Esophagus squamous epithelium (tissue), 5 donors: ENCODE data around the gene GPC6. TPM values are rescaled to one million over a fixed set of nuclear protein-coding genes. Genes with fewer than 3 reads are reported as not detected.

Experiments
- DNase-seq: peaks from one replicate; lab custom pipeline; 2025; lab: John Stamatoyannopoulos, UW
- H3K27ac ChIP-seq, 4 donors: fragments of 200-600 bp; sonication (generic); one replicate each; pipeline ENCODE4 v1.5.1; 2016 to 2019; ENCODE audit warnings: mild to moderate bottlenecking in 1 of 4
- H3K27me3 ChIP-seq, 4 donors: fragments of 200-600 bp; sonication (generic); 1 replicate in 3 of 4; 2 replicates in 1 of 4; pipeline versions ENCODE4 v1.5.1 to v1.6.0; 2017 to 2021; ENCODE audit warnings: antibody characterized with exemption in 1 of 4
- H3K36me3 ChIP-seq, 3 donors: fragments of 200-600 bp; sonication (generic); one replicate each; pipeline ENCODE4 v1.5.1; 2016 to 2019
- H3K4me1 ChIP-seq, 3 donors: fragments of 200-600 bp; sonication (generic); one replicate each; pipeline ENCODE4 v1.5.1; 2017 to 2019
- H3K4me3 ChIP-seq, 4 donors: fragments of 200-600 bp; sonication (generic); 1 replicate in 3 of 4; 2 replicates in 1 of 4; pipeline ENCODE4 v1.5.1; 2016 to 2019; ENCODE audit warnings: mild to moderate bottlenecking in 2 of 4, moderate library complexity in 1 of 4
- H3K9me3 ChIP-seq, 3 donors: fragments of 200-600 bp; sonication (generic); one replicate each; pipeline ENCODE4 v1.5.1; 2016 to 2019
- CTCF ChIP-seq, 6 experiments: fragments of 450-650 bp in 4 of 6; fragments of 200-600 bp in 2 of 6; sonication (generic) in 2 of 6; IDR thresholded peaks; one replicate each; pipeline ENCODE4 v1.5.1; 2016 to 2019; ENCODE audit warnings: antibody characterized with exemption in 6 of 6, mild to moderate bottlenecking in 4 of 6, moderate library complexity in 4 of 6
- POLR2A ChIP-seq, 4 donors: fragments of 450-650 bp; IDR thresholded peaks; one replicate each; pipeline ENCODE4 v1.6.1; 2017; ENCODE audit warnings: antibody characterized with exemption in 4 of 4, mild to moderate bottlenecking in 4 of 4, moderate library complexity in 3 of 4
- WGBS, 2 donors: methylation state at CpG; one replicate each; pipeline ENCODE4 v1.1.5; 2018; 5-methylcytosine and 5-hydroxymethylcytosine counted together
- intact Hi-C: fragments of 100-400 bp; cut with DNase I; formaldehyde crosslinking; loops from one replicate; pipeline ENCODE4 v1.15.0; 2022
- total RNA-seq, 4 donors: library from RNA; depleted of rRNA; stranded (reverse); fragments of >200 nt; gene quantifications; one replicate each; pipeline ENCODE4 v1.1.0, GENCODE V29; 2016
- donor health status: DM: yes; HTN: yes; CAD: no.

Gene GPC6
- total RNA-seq, 4 donors from 2014 or later = 0.57 to 8.6 (median 2.6) TPM

GRCh38 chr13:94433055-94433961 lies 1206.7 kb downstream of the GPC6 start:
- intact Hi-C loops = no loop called here
- Histone ChIP-seq H3K27ac (no peak overlapping the region), H3K9me3 (no peaks in the 10 kb centered on the region), H3K36me3 (no peaks in the 10 kb centered on the region), H3K4me1 (peaks cover 0 to 17% (median 0%) of the 10 kb centered on the region in 3 donors), H3K27me3 (no peaks in the 10 kb centered on the region), H3K4me3 (no peak overlapping the region)
- DNase-seq = no peak
- 64 to 75% methylated on average over 19 of the region's 19 CpGs for WGBS, 2 donors
- no peak for TF ChIP-seq POLR2A (IDR thresholded peaks at IDR 0.05)
- TF ChIP-seq CTCF (IDR thresholded peaks at IDR 0.05) = no peak

- H3K27ac ChIP-seq = no peak overlapping the region
- peaks cover 0 to 17% (median 0%) of the 10 kb centered on the region in 3 donors for H3K4me1 ChIP-seq
- WGBS, 2 donors = 38 to 44% methylated on average over 4 of the region's 4 CpGs
- H3K4me3 ChIP-seq = no peak overlapping the region
- intact Hi-C loops = loop anchor here (5.0 kb wide), 1 partner anchor 182 kb away; no protein-coding TSS in a partner anchor
- peak; percentile 33 to 61 (median 48) for TF ChIP-seq CTCF (IDR thresholded peaks at IDR 0.05)
- TF ChIP-seq POLR2A (IDR thresholded peaks at IDR 0.05) = no peak
- no peaks in the 10 kb centered on the region for H3K27me3 ChIP-seq
- DNase-seq = no peak
- no peaks in the 10 kb centered on the region for H3K36me3 ChIP-seq
- H3K9me3 ChIP-seq = no peaks in the 10 kb centered on the region
Measured at GRCh38 chr13:94435604-94436226, 1209.1 kb downstream of the GPC6 start.

GRCh38 chr13:94444826-94445225 lies 1218.2 kb downstream of the GPC6 start:
- no peak for DNase-seq
- no peaks in the 10 kb centered on the region for H3K9me3 ChIP-seq
- no peaks in the 10 kb centered on the region for H3K27me3 ChIP-seq
- H3K4me1 ChIP-seq = no peaks in the 10 kb centered on the region
- no peak overlapping the region for H3K27ac ChIP-seq
- no peak overlapping the region for H3K4me3 ChIP-seq
- intact Hi-C loops = no loop called here
- TF ChIP-seq CTCF (IDR thresholded peaks at IDR 0.05) (no peak), POLR2A (IDR thresholded peaks at IDR 0.05) (no peak)
- no peaks in the 10 kb centered on the region for H3K36me3 ChIP-seq

GRCh38 chr13:94454334-94454733 lies 1227.7 kb downstream of the GPC6 start:
- Histone ChIP-seq H3K27ac (no peak overlapping the region), H3K9me3 (no peaks in the 10 kb centered on the region), H3K27me3 (no peaks in the 10 kb centered on the region), H3K36me3 (no peaks in the 10 kb centered on the region), H3K4me3 (no peak overlapping the region), H3K4me1 (no peaks in the 10 kb centered on the region)
- intact Hi-C loops = no loop called here
- no peak for DNase-seq
- TF ChIP-seq POLR2A (IDR thresholded peaks at IDR 0.05) (no peak), CTCF (IDR thresholded peaks at IDR 0.05) (no peak)

- Histone ChIP-seq H3K9me3 (no peaks in the 10 kb centered on the region), H3K27ac (no peak overlapping the region), H3K4me1 (no peaks in the 10 kb centered on the region), H3K27me3 (no peaks in the 10 kb centered on the region), H3K4me3 (no peak overlapping the region), H3K36me3 (no peaks in the 10 kb centered on the region)
- DNase-seq = no peak
- intact Hi-C loops = no loop called here
- TF ChIP-seq CTCF (IDR thresholded peaks at IDR 0.05) = no peak
- 45 to 56% methylated on average over 2 of the region's 2 CpGs for WGBS, 2 donors
Measured at GRCh38 chr13:94454906-94455305, 1228.3 kb downstream of the GPC6 start.
